B cell (primary cell): ENCODE data around the gene TBX21. TPM values are rescaled to one million over a fixed set of nuclear protein-coding genes. Genes with fewer than 3 reads are reported as not detected.

Experiments used
- ATAC-seq: fragments of 200-7000 bp; cut with Tn5 transposase; one replicate; pipeline ENCODE4 v1.10.0; 2021; ENCODE audit warnings: low read depth, mild to moderate bottlenecking, moderate number of reproducible peaks, moderate library complexity
- CTCF ChIA-PET: fragments of 350-600 bp; sonication (Branson Sonifier 250); formaldehyde crosslinking; loops from one replicate; lab custom pipeline; 2021; ENCODE audit warnings: antibody characterized with exemption, inconsistent platforms; lab: Charles Lee
- POLR2A ChIA-PET: fragments of 350-600 bp; sonication (Branson Sonifier 250); formaldehyde crosslinking; loops from one replicate; lab custom pipeline; 2021; ENCODE audit warnings: antibody characterized with exemption; lab: Charles Lee
- DNase-seq: peaks from one replicate; pipeline ENCODE4 v3.0.0; 2013
- H2AFZ ChIP-seq: 2 replicates; pipeline ENCODE4 v1.6.1; 2012; ENCODE audit warnings: mild to moderate bottlenecking, low read depth, low read length; ENCODE audit not compliant: insufficient read depth, poor library complexity, severe bottlenecking
- H3K27ac ChIP-seq, 2 donors: 1 replicate in 1 of 2; 2 replicates in 1 of 2; pipeline ENCODE4 v1.5.1; 2012 to 2013; ENCODE audit warnings: low read length in 2 of 2, mild to moderate bottlenecking in 2 of 2, moderate library complexity in 1 of 2
- H3K27me3 ChIP-seq, 4 experiments: fragments of 200-600 bp in 1 of 4; sonication (generic) in 1 of 4; replicated peaks in 1 of 4; 1 replicate in 2 of 4; 2 replicates in 2 of 4; pipeline versions ENCODE4 v1.6.1 to v1.7.0; 2013 to 2016; ENCODE audit warnings: low read length in 3 of 4, mild to moderate bottlenecking in 2 of 4, mixed read lengths in 1 of 4, moderate library complexity in 1 of 4; ENCODE audit not compliant: insufficient read depth in 4 of 4, control insufficient read depth in 3 of 4; ENCODE audit errors: control extremely low read depth in 1 of 4
- H3K36me3 ChIP-seq, 2 experiments: replicated peaks in 1 of 2; 1 replicate in 1 of 2; 2 replicates in 1 of 2; pipeline versions ENCODE4 v1.6.1 to v1.7.1; 2013; ENCODE audit warnings: low read length in 1 of 2; ENCODE audit not compliant: insufficient read depth in 2 of 2, control insufficient read depth in 1 of 2; ENCODE audit errors: control extremely low read depth in 1 of 2, extremely low read depth in 1 of 2
- H3K4me1 ChIP-seq, 2 donors: fragments of 200-600 bp in 1 of 2; sonication (generic) in 1 of 2; 1 replicate in 1 of 2; 2 replicates in 1 of 2; pipeline versions ENCODE4 v1.5.1 to v1.6.1; 2013 to 2017; ENCODE audit warnings: low read length in 2 of 2; ENCODE audit not compliant: control insufficient read depth in 2 of 2, insufficient read depth in 2 of 2
- H3K4me2 ChIP-seq: replicated peaks from 2 replicates; pipeline ENCODE3; 2012; ENCODE audit warnings: mild to moderate bottlenecking, low read depth, low read length; ENCODE audit not compliant: poor library complexity, severe bottlenecking
- H3K4me3 ChIP-seq, 5 experiments: fragments of 200-600 bp in 1 of 5; sonication (generic) in 1 of 5; 1 replicate in 3 of 5; 2 replicates in 2 of 5; pipeline versions ENCODE4 v1.5.1 to v1.7.0; 2011 to 2016; ENCODE audit warnings: low read length in 4 of 5, mild to moderate bottlenecking in 4 of 5, low read depth in 2 of 5, control low read depth in 1 of 5, moderate library complexity in 1 of 5; ENCODE audit not compliant: insufficient read depth in 1 of 5; ENCODE audit errors: control extremely low read depth in 1 of 5, extremely low read depth in 1 of 5
- H3K79me2 ChIP-seq: fragments of 200-600 bp; sonication (generic); one replicate; pipeline ENCODE4 v1.6.0; 2016; ENCODE audit warnings: low read length; ENCODE audit not compliant: control insufficient read depth, insufficient read depth
- H3K9ac ChIP-seq: fragments of 200-600 bp; sonication (generic); 2 replicates; pipeline ENCODE4 v1.6.1; 2017; ENCODE audit warnings: mild to moderate bottlenecking, low read length, moderate library complexity
- H3K9me3 ChIP-seq, 3 donors: one replicate each; pipeline versions ENCODE4 v1.6.1 to v1.7.1; 2013; ENCODE audit warnings: low read length in 2 of 3; ENCODE audit not compliant: control insufficient read depth in 2 of 3, insufficient read depth in 1 of 3; ENCODE audit errors: control extremely low read depth in 1 of 3
- H4K20me1 ChIP-seq: 2 replicates; pipeline ENCODE4 v1.6.0; 2012; ENCODE audit warnings: mild to moderate bottlenecking, low read length; ENCODE audit not compliant: insufficient read depth, control insufficient read depth, poor library complexity, severe bottlenecking
- H3K27ac Mint-ChIP-seq: one replicate; pipeline ENCODE4 v1.8.0; 2021; ENCODE audit warnings: mixed read lengths
- H3K27me3 Mint-ChIP-seq: one replicate; pipeline ENCODE4 v1.8.0; 2021; ENCODE audit warnings: mixed read lengths
- H3K4me1 Mint-ChIP-seq: one replicate; pipeline ENCODE4 v1.8.0; 2021; ENCODE audit warnings: mixed read lengths
- H3K4me3 Mint-ChIP-seq: one replicate; pipeline ENCODE4 v1.8.0; 2021; ENCODE audit warnings: mixed read lengths
- H3K9me3 Mint-ChIP-seq: one replicate; pipeline ENCODE4 v1.8.0; 2022; ENCODE audit warnings: mixed read lengths; ENCODE audit not compliant: insufficient read depth
- CTCF ChIP-seq: fragments of 200-600 bp; IDR thresholded peaks from one replicate; pipeline ENCODE4 v1.8.0; 2022; ENCODE audit warnings: antibody characterized with exemption, mild to moderate bottlenecking
- EZH2 ChIP-seq: IDR thresholded peaks from 2 replicates; pipeline ENCODE4 v1.6.1; 2012; ENCODE audit warnings: borderline replicate concordance, low read depth, mild to moderate bottlenecking, moderate library complexity, low read length; ENCODE audit not compliant: insufficient read depth, poor library complexity, severe bottlenecking
- WGBS: methylation state at CpG from one replicate; pipeline ENCODE4 v1.1.5; 2013; ENCODE audit warnings: missing lambda C conversion rate; ENCODE audit not compliant: insufficient coverage; 5-methylcytosine and 5-hydroxymethylcytosine counted together
- intact Hi-C: fragments of 100-400 bp; cut with micrococcal nuclease; formaldehyde crosslinking; loops from one replicate; pipeline ENCODE4 v1.10.0; 2022
- polyA minus RNA-seq: library from RNA; depleted of rRNA, polyadenylated mRNA; stranded (reverse); fragments of >200 nt; gene quantifications from 2 replicates; pipeline ENCODE4 v1.2.3, GENCODE V29; 2012
- polyA plus RNA-seq: library from polyadenylated mRNA; depleted of rRNA; stranded (reverse); fragments of >200 nt; gene quantifications from 2 replicates; pipeline ENCODE4 v1.2.3, GENCODE V29; 2012
- total RNA-seq, 2 donors: library from RNA; stranded (reverse); fragments of 120-200 nt in 1 of 2; gene quantifications; 1 replicate in 1 of 2; 2 replicates in 1 of 2; pipeline versions ENCODE4 v1.2.3 to v1.2.4, GENCODE V29; 2013 to 2022

TBX21 gene
- total RNA-seq (8.4 and 10.8 TPM in 2 replicates), polyA plus RNA-seq (6.1 and 10.8 TPM in 2 replicates), polyA minus RNA-seq (13.5 and 18.8 TPM in 2 replicates)
- 9.7 TPM for total RNA-seq (2013)

- DNase-seq (peak; percentile 94), ATAC-seq (peak; percentile 90)
- intact Hi-C loops = loop anchor here (1.0 to 2.0 kb wide), 6 partner anchors 9 to 84 kb away; partner anchors contain the start of gene KPNB1
- H3K9me3 ChIP-seq = no peaks in the 10 kb centered on the region
- H2AFZ ChIP-seq = peak within 1 kb of the TSS; percentile 85
- H3K4me1 Mint-ChIP-seq = peaks cover 54% of the 10 kb centered on the region
- ChIA-PET CTCF (interaction anchor here (0.6 to 2.7 kb wide), 19 partner anchors 9 to 75 kb away, joined by 3 to 30 read pairs (median 5); partner anchors contain the start of gene TBKBP1), POLR2A (interaction anchor here (0.7 to 1.5 kb wide), 6 partner anchors 14 to 70 kb away, joined by 3 to 5 read pairs (median 3); partner anchors contain the start of gene TBKBP1)
- H4K20me1 ChIP-seq = no peaks in the 10 kb centered on the region
- peaks cover 2% of the 10 kb centered on the region for H3K79me2 ChIP-seq
- under 1% methylated on average over 73 of the region's 73 CpGs for WGBS
- H3K9me3 Mint-ChIP-seq = no peaks in the 10 kb centered on the region
- peak within 1 kb of the TSS; percentile 91 for H3K4me2 ChIP-seq
- H3K4me3 ChIP-seq = peak within 1 kb of the TSS; percentile 51 to 73 (median 60)
- peak within 1 kb of the TSS; percentile 67 for H3K9ac ChIP-seq
- peaks cover 31 to 44% of the 10 kb centered on the region in 2 donors for H3K4me1 ChIP-seq
- peak within 1 kb of the TSS; percentile 35 to 50 for H3K27ac ChIP-seq
- H3K36me3 ChIP-seq = no peaks in the 10 kb centered on the region
- H3K27ac Mint-ChIP-seq = peak within 1 kb of the TSS; percentile 95
- H3K27me3 Mint-ChIP-seq = no peaks in the 10 kb centered on the region
- no peak for TF ChIP-seq EZH2
- TF ChIP-seq CTCF = peak; percentile 56
- H3K4me3 Mint-ChIP-seq = peak within 1 kb of the TSS; percentile 98
- peaks cover 0 to 7% (median 2%) of the 10 kb centered on the region in 4 experiments for H3K27me3 ChIP-seq
Measured at GRCh38 chr17:47733047-47733673, at the start of gene TBX21. Gene TBX21 (plus strand): TSS chr17:47733236. CDS start chr17:47733455, 219 bp downstream.

GRCh38 chr17:47684025-47684424, 49.0 kb upstream of the TBX21 start:
- Histone ChIP-seq H3K4me1 (no peaks in the 10 kb centered on the region), H3K36me3 (peaks cover 18 to 54% of the 10 kb centered on the region in 2 experiments), H3K4me2 (no peak overlapping the region), H3K9me3 (no peaks in the 10 kb centered on the region), H2AFZ (no peak overlapping the region), H3K4me3 (no peak overlapping the region), H3K79me2 (no peaks in the 10 kb centered on the region), H3K27me3 (no peaks in the 10 kb centered on the region), H3K9ac (no peak overlapping the region), H3K27ac (no peak overlapping the region), H4K20me1 (peaks cover 7% of the 10 kb centered on the region)
- intact Hi-C loops = no loop called here
- ChIA-PET POLR2A (no interaction called here), CTCF (interaction anchor here (0.5 to 2.0 kb wide), 4 partner anchors 15 to 1412 kb away, joined by 3 to 6 read pairs (median 4); no protein-coding TSS in a partner anchor)
- 100% methylated on average over 2 of the region's 4 CpGs for WGBS
- H3K4me3 Mint-ChIP-seq = no peak overlapping the region
- DNase-seq (no peak), ATAC-seq (no peak)
- H3K9me3 Mint-ChIP-seq = no peaks in the 10 kb centered on the region
- no peaks in the 10 kb centered on the region for H3K4me1 Mint-ChIP-seq
- no peak overlapping the region for H3K27ac Mint-ChIP-seq
- no peaks in the 10 kb centered on the region for H3K27me3 Mint-ChIP-seq
- TF ChIP-seq CTCF (no peak), EZH2 (no peak)
